Neutrophil (primary cell): ENCODE results near the gene MLF2.
A peak's percentile ranks its signal among the peaks of the same experiment; 100 is the strongest.
"Not testable (repeated sequence)": the region's sequence is repeated elsewhere in the genome, so short reads cannot be mapped to it uniquely, and the experiment has no call there.

ENCODE experiments used
- H3K27ac ChIP-seq: fragments of 200-600 bp; sonication (generic); 2 replicates; pipeline ENCODE4 v1.5.1; 2016; ENCODE audit warnings: mild to moderate bottlenecking, moderate library complexity
- H3K27me3 ChIP-seq: fragments of 200-600 bp; sonication (generic); 2 replicates; pipeline ENCODE4 v1.6.0; 2016; ENCODE audit warnings: mild to moderate bottlenecking
- H3K36me3 ChIP-seq: fragments of 200-600 bp; sonication (generic); 2 replicates; pipeline ENCODE4 v1.5.1; 2017
- H3K4me1 ChIP-seq, 2 experiments: fragments of 200-600 bp in 1 of 2; sonication (generic) in 1 of 2; 1 replicate in 1 of 2; 2 replicates in 1 of 2; pipeline versions ENCODE4 v1.5.1 to v1.6.1; 2013 to 2016; ENCODE audit warnings: low read depth in 1 of 2, low read length in 1 of 2, mild to moderate bottlenecking in 1 of 2, moderate library complexity in 1 of 2; ENCODE audit not compliant: control insufficient read depth in 1 of 2, insufficient read depth in 1 of 2
- H3K4me3 ChIP-seq, 2 experiments: fragments of 200-600 bp in 1 of 2; sonication (generic) in 1 of 2; 1 replicate in 1 of 2; 2 replicates in 1 of 2; pipeline ENCODE4 v1.5.1; 2013 to 2016; ENCODE audit warnings: low read depth in 1 of 2, low read length in 1 of 2, mild to moderate bottlenecking in 1 of 2, moderate library complexity in 1 of 2
- H3K9me3 ChIP-seq: fragments of 200-600 bp; sonication (generic); 2 replicates; pipeline ENCODE4 v1.5.1; 2016
- TF ChIP-seq, protein P1 (sequence below): fragments of 200-600 bp; sonication (generic); IDR thresholded peaks from 2 replicates; pipeline ENCODE4 v1.5.1; 2016; ENCODE audit warnings: antibody characterized with exemption

The MLF2 gene

DNA sequence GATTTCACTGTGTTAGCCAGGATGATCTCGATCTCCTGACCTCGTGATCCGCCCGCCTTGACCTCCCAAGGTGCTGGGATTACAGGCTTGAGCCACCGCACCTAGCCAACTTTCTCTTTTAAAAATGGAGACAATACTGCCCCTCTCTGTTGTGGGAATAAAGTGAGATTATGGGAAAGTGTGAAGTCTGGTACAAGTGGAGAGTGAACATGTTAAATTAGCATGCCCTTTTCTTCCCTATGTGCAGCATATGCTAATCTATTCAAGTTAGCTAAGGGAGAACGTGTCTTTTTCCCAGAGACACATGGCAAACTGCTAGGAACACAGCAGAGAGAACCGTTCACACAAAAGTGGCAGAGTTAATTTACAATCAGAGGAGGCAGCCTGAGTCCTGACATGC is 27.6 kb downstream of the MLF2 start:
- no peak overlapping the region for H3K4me3 ChIP-seq
- H3K4me1 ChIP-seq, result peaks cover 18 to 21% of the 10 kb centered on the region in 2 experiments
- no peaks in the 10 kb centered on the region for H3K9me3 ChIP-seq
- H3K36me3 ChIP-seq, result peaks cover 31% of the 10 kb centered on the region
- TF ChIP-seq, protein P1, sequence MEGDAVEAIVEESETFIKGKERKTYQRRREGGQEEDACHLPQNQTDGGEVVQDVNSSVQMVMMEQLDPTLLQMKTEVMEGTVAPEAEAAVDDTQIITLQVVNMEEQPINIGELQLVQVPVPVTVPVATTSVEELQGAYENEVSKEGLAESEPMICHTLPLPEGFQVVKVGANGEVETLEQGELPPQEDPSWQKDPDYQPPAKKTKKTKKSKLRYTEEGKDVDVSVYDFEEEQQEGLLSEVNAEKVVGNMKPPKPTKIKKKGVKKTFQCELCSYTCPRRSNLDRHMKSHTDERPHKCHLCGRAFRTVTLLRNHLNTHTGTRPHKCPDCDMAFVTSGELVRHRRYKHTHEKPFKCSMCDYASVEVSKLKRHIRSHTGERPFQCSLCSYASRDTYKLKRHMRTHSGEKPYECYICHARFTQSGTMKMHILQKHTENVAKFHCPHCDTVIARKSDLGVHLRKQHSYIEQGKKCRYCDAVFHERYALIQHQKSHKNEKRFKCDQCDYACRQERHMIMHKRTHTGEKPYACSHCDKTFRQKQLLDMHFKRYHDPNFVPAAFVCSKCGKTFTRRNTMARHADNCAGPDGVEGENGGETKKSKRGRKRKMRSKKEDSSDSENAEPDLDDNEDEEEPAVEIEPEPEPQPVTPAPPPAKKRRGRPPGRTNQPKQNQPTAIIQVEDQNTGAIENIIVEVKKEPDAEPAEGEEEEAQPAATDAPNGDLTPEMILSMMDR, result no peak
- no peaks in the 10 kb centered on the region for H3K27me3 ChIP-seq
- peak overlapping the region; percentile 98 for H3K27ac ChIP-seq

DNA sequence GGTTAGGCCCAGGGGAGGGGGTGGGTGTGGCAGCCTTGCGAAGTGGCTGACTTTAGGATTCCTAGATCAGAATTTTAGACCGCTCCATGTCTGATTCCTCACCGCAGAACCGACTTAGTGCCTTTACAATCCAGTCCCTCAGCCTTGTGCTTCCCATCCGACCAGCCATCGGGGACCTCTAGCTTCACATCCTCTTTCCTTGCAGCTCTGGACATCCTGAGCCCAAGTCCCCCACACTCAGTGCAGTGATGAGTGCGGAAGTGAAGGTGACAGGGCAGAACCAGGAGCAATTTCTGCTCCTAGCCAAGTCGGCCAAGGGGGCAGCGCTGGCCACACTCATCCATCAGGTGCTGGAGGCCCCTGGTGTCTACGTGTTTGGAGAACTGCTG is 28.5 kb downstream of the MLF2 start:
- H3K4me1 ChIP-seq, result peaks cover 18 to 21% of the 10 kb centered on the region in 2 experiments
- H3K4me3 ChIP-seq, result peak overlapping the region; percentile 67 to 81
- H3K27ac ChIP-seq, result peak overlapping the region; percentile 98
- TF ChIP-seq, protein P1, result no peak
- H3K27me3 ChIP-seq, result no peaks in the 10 kb centered on the region
- no peaks in the 10 kb centered on the region for H3K9me3 ChIP-seq
- H3K36me3 ChIP-seq, result peaks cover 21% of the 10 kb centered on the region

DNA sequence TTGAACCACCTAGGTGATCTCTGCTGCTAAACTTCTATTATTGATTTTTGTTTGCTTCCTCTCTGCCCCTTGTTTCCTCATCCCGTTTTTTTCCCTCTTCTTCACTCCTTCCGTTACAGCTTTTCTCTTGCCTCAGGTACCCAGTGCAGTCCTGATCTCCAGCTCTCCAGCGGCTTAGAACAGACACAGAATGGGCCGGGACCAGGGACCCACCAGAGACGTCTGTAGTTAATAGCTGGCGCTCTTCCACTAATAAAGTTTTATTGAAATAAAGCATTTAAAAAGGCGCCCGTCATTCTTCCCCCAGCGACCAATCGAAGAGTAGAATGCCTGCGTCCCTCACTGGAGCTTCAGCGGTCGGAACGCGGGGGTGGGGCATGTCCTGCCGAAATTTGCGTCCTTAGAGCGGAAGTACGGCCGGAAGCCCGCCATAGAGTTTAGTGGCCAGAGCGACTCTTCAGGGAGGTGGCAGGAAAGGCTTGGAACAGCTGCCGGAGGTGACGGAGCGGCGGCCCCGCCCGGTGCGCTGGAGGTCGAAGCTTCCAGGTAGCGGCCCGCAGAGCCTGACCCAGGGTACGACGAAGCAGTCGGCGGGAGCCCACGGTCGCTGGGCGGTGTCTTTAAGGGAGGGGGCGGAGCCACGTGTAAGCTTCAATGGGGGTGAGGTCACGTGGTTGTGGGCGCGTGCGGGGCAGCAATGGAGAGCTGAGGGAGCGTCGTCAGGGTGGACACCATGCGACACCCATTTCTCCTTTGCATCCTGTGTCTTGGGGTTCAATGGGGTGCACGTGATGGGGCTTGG is 29.1 kb downstream of the MLF2 start, which contains the start of gene COPS7A:
Gene COPS7A, plus strand, starts transcription at position 440 of the 802 bp plus-strand sequence. CDS start 611 bp downstream, outside the sequence.
- Histone ChIP-seq H3K36me3 (peaks cover 15% of the 10 kb centered on the region), H3K4me1 (peaks cover 18 to 21% of the 10 kb centered on the region in 2 experiments), H3K9me3 (no peaks in the 10 kb centered on the region), H3K4me3 (peak within 1 kb of the TSS; percentile 67 to 81), H3K27me3 (no peaks in the 10 kb centered on the region), H3K27ac (peak within 1 kb of the TSS; percentile 98)
- TF ChIP-seq, protein P1, result peak; percentile 44

DNA sequence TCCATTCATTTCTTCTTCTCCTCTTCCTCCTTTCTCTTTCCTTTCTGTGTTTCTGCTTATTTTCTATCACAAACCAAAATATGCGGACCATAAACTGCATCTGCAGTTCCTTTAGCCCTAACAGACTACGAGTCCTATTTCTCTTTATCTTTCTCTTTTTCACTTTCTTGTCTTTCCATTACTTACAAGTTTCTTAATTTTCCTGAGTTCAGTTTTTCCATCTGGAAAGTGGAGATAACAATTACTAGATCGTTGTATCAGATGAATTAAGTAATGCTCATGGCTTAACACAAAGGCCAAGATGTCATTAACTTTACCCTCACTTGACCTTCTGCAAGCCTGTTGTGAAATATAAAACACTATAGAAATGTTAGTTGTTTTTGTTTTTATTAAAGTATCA is 30.1 kb downstream of the MLF2 start:
- Histone ChIP-seq H3K36me3 (peaks cover 6% of the 10 kb centered on the region), H3K9me3 (no peaks in the 10 kb centered on the region), H3K4me3 (peak overlapping the region in 1 of 2 experiments; percentile 67), H3K27me3 (no peaks in the 10 kb centered on the region), H3K4me1 (peaks cover 18 to 21% of the 10 kb centered on the region in 2 experiments), H3K27ac (peak overlapping the region; percentile 98)
- TF ChIP-seq, protein P1, result no peak

DNA sequence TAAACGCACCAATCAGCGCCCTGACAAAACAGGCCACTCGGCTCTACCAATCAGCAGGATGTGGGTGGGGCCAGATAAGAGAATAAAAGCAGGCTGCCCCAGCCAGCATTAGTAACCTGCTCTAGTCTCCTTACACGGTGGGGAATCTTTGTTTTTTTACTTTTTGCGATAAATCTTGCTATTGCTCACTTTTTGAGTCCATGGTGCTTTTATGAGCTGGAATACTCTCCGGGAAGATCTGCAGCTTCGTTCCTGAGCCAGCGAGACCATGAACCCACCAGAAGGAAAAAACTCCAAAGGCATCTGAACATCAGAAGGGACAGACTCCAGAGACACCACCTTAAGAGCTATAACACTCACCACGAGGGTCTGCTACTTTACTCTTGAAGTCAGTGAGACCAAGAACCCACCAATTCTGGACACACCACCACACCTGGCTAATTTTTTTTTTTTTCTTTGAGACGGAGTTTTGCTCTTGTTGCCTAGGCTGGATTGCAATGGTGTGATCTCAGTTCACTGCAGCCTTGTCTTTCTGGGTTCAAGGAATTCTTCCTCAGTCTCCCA is 36.0 kb downstream of the MLF2 start:
- TF ChIP-seq, protein P1, result no peak
- Histone ChIP-seq H3K36me3 (no peaks in the 10 kb centered on the region), H3K27me3 (peaks cover 5% of the 10 kb centered on the region), H3K4me3 (no peak overlapping the region), H3K9me3 (no peaks in the 10 kb centered on the region), H3K27ac (no peak overlapping the region), H3K4me1 (no peaks in the 10 kb centered on the region)

DNA sequence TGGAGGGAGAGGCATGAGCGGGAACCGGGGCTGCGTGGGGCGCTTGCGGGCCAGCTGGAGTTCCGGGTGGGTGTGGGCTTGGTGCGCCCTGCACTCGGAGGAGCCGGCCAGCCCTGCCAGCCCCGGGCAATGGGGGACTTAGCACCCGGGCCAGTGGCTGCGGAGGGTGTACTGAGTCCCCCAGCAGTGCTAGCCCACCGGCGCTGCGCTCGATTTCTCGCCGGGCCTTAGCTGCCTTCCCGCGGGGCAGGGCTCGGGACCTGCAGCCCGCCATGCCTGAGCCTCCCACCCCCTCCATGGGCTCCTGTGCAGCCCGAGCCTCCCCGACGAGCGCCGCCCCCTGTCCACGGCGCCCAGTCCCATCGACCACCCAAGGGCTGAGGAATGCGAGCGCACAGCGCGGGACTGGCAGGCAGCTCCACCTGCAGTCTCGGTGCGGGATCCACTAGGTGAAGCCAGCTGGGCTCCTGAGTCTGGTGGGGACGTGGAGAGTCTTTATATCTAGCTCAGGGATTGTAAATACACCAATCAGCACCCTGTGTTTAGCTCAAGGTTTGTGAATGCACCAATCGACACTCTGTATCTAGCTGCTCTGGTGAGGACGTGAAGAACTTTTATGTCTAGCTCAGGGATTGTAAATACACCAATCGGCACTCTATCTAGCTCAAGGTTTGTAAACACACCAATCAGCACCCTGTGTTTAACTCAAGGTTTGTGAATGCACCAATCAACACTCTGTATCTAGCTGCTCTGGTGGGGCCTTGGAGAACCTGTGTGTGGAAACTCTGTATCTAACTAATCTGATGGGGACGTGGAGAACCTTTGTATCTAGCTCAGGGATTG is 36.7 kb downstream of the MLF2 start:
- not testable (repeated sequence) for H3K4me3 ChIP-seq, H3K9me3 ChIP-seq, H3K36me3 ChIP-seq, H3K27me3 ChIP-seq, H3K4me1 ChIP-seq, H3K27ac ChIP-seq
